Medulla oblongata (tissue), 1 donor: ENCODE results near the gene BICC1.
A peak's percentile ranks its signal among the peaks of the same experiment; 100 is the strongest.

Experiments
- DNase-seq: peaks from one replicate; pipeline ENCODE4 v3.0.0-alpha.2; 2015; ENCODE audit errors: extremely low spot score

The BICC1 gene

DNA sequence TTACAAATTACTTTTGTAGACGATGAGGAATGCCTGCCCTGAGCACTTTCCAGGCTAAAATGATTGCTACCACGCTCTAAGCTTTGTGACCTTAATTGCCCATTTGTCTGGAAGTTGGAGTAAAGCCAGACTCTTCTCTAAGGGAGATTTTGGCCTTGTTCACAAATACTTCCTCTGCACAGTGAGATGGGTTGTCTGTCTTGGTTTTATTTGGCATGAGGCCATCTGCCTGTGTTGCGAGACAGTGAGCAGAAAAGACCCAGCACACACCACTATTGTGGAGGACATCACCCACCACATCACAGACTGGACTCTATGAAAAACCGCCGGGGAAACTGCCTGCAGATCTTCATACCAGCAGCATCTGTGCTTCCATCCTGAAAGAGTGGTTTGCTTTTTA is 138.4 kb downstream of the BICC1 start:
- DNase-seq, result peak; percentile 60

DNA sequence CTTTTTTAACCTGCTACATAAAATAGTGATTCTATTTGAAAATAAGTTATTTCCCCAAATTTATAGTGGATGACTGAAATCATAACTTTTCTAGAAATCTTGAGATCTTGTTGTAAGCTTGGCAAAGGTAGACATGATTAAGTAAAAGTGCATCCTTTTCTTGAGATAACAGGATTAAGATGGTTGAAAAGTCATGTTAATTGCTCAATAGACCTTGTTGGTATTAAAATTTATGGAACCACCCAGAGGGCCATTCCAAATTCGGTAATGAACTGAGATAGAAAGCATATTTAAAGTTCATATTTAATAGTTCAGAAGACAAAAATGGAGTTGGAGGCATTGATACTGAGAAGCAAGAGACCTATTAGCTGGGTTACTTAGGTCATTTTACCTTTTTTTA is 139.1 kb downstream of the BICC1 start:
- no peak for DNase-seq

DNA sequence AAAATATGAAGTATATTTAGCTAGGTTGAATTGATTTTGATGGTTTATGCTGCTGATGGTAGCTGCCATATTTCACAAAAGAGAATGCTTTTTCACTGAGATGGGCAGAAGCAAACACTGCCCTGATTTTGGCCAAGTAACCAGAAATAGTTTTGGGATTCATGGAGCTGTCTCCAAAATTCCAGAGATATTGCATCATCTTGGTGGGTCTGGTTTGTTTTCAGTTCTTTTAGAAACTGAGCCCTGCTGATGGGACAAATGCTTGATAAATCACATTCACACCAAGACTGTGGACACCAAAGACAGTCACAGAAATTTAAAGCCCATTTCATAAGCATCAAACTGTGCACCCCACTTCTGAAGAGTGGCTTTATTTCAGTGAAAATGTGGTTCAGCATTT is 140.5 kb downstream of the BICC1 start:
- DNase-seq, result no peak

- no peak for DNase-seq
Measured at GRCh38 chr10:58660575-58661255, 148.0 kb downstream of the BICC1 start.

DNA sequence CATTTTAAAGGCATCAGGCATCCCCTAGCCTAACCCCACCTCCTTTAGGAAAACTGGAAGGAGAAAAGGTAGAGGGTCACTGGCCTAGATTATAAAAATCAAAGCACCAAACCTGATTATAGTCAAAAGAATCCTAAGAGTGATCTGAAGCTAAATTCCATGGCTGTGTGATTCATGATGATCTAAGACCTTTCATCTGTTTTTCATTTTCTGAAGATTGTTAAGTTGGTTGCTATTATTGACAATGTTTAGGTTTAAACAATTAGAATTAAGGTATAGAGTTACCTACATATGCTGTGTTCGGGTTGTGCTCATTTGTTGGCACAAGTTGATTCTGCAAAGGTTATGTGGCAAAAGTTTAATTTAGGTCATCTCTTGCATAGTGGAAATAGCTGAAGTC is 148.7 kb downstream of the BICC1 start:
- DNase-seq, result no peak

- DNase-seq, result no peak
Measured at GRCh38 chr10:58661902-58662301, 149.2 kb downstream of the BICC1 start.

DNA sequence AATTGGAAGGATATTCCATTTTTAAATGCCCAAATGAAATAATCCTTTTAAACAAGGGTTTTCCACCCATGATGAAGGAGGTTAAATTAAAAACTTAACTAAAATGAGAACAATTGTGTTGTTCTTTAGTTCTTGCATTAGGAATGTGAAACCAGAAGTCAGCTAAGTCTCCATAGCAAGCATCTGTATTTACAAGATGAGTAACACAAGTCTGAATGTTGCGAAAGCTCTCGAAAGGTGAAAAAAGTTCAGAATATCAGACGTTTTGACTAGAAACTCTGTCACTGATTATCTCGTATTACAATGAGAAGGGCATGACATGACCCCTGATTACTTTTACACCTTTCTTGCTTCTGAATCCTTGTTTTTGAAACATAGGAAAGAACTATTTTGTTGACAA is 149.6 kb downstream of the BICC1 start:
- no peak for DNase-seq

DNA sequence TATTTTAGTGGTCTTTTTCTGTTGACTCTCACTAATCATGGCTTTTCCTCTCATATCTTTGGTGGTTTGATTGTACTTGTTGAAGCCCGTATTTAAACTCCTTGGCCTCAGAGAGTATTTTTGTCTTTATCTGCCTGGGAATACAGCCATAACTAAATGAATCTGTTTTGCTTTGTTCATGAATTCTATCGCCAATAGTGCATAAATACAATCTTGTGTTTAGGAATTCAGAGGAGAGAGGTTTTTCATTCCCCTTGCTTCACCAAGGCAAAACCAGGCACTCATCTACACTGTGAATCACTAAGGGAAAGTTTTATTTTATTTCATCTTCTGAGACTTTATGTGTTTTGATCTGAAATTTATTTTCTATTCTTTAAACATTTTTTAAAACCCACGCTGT is 152.7 kb downstream of the BICC1 start:
- DNase-seq, result no peak

DNA sequence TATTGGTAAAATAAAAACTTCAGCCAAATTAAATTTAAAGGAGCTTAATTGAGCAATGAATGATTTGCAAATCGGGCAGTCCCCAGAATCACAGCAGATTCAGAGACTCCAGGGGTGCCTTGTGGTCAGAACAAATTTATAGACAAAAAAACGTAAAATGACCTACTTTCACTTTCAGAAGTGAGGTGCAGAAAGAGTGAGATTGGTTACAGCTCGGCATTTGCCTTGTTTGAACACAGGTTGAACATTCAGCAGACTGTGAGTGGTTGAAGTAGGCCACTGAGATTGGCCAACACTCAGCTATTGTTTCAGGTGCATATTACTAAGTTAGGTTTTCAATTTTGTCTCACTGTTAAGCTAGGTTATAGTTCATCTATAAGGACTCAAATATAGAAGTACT is 153.4 kb downstream of the BICC1 start:
- no peak for DNase-seq

DNA sequence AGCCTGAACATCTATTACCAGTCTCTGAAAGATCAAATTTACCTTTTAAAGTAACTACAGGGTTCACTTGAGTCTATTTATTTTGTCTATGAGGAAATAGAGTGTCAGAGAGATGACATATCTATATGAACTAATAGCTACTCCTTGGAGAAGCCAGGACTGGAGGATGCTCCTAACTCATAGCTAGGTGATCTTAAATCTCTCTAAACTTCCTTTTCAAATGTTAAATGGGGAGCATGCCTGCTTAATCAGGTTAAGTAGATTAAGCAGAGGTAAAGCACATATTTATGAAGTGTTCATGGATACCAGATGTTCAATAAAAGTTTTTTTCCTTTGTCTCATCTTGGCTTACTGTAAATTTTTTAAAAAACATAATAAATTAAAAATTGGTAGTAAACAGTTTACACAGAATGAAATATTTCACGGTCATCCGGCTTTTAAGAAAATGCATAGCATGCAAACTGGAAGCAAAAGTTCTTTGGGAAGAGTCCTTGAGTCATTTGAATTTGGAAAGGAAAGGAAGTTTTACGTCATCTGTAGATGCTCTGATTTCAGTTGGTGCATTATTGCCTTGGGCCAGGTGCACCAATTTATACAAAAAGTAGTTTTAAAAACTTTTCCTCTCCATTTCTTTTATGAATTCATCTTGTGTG is 155.1 kb downstream of the BICC1 start:
- DNase-seq, result no peak

DNA sequence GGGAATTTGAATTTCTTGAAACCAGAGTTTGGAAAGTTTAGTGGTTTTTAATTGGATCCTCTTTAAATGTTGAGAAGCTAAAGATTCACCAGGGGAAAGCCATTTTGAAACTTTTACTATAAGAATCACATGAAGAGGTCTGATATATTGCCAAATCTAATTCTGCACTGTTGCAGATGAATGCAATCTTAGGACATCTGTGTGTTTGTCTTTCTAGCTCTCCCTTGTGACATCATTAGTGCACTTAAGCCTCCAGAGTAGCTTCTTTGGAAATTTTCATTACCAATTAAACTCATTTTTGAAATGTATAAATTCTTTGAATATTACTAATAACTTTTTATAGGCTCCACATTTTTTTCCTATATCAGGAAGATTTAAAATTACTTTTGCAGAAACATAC is 160.2 kb downstream of the BICC1 start:
- no peak for DNase-seq

DNA sequence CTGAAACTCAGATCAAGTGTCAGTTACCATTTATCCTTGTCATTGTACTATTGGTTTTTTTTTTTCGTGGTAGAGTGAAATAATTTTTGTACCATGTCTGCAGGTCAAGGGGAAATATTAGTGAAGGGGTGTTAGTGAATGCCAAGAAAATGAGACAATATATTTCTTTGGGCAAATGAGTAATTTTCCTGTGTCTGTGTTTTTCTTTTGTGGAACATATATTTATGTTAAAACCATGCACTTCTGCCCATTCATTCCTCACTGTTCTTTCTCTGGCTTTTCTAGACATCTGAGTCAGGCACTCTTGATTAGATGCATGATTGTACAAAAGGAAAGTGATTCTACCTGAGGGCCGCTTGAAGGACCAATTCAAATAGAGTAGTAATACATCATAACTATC is 161.6 kb downstream of the BICC1 start:
- DNase-seq, result no peak

DNA sequence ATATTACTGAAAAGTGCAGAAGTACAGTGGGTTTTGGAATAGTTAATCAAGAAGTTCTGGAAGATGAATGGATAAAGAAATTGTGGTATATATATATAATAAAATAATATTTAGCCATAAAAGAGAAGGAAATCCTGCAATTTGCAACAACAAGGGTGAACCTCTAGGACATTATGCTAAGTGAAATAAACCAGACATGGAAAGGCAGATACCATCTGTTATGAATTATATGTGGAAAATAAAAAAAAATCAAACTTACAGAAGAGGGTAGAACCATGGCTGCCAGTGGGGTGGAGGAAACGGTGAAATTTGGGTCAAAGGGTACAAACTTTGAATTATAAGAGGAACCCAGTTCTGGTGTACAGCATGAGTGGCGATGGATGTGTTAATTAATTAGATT is 162.6 kb downstream of the BICC1 start:
- DNase-seq, result no peak

GRCh38 chr10:58691528-58691927 is 178.9 kb downstream of the BICC1 start:
- DNase-seq, result no peak

GRCh38 chr10:58693919-58694318 is 181.2 kb downstream of the BICC1 start:
- no peak for DNase-seq

GRCh38 chr10:58695022-58695421 is 182.3 kb downstream of the BICC1 start:
- no peak for DNase-seq

- no peak for DNase-seq
Measured at GRCh38 chr10:58696736-58697135, 184.1 kb downstream of the BICC1 start.

DNA sequence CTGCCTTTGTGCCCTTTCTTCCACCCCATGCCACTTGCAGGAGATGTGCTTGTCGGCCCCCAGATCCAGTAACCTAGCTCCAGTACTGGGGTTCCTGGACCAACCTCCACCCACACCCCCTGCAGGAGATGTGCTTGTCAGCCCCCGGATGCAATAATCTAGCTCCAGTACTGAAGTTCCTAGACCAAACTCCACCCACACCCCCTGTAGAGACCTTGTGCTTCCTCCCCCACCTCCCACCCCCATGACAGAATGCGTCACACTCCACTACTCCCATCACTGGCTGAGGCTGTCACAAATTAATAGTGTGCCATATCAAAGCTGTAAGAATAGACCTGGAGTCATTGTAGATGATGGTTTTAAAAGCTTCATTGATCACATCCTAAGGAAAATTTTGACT is 185.0 kb downstream of the BICC1 start:
- DNase-seq, result no peak

GRCh38 chr10:58698777-58699356 is 186.2 kb downstream of the BICC1 start:
- DNase-seq, result no peak

DNA sequence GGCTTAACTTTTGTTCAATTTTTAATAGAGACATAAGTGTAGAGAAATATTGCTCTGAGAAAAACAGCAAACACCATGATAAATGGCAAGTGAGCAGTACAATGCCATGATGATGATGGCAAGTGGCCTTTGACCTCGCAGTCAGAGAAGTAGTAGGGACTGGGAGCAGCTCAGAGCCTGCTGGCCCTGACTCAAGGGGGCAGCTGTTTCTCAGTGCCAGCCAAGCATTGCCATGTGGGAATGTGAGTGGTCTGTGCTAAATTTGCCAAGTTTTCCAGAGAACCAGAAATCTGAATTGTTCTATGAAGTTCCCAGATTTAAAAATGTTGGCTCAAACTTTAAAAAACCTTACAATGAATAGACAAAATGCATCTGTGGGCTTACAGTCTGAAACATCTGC is 187.9 kb downstream of the BICC1 start:
- no peak for DNase-seq

GRCh38 chr10:58701405-58702135 is 188.9 kb downstream of the BICC1 start:
- DNase-seq, result no peak

DNA sequence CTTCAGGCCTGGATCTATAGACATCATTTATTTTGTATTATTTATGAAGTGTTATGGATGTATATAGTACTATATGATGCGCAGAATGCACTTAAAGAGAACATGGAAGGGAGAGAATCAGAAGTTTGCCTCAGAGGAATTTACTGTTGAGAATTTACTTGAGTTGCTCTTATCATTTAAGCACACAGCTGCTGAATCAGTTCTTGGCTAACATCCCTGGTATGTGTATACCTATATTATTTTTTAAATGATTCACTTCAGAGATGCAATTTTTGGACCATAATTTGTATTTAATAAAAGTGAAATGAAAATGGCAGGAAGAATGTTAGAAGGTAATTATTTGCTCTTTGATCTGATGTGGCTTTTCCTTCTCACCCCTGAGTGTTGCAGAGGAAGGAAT is 191.6 kb downstream of the BICC1 start:
- no peak for DNase-seq

- peak; percentile 20 for DNase-seq
Measured at GRCh38 chr10:58704671-58705141, 192.0 kb downstream of the BICC1 start.
